NOMO-1 treated with dmso at 0.1 percent for 144 hours (cell line): Measurements from ENCODE around the gene GRIN2C.

Experiments used
- DNase-seq: peaks from one replicate; lab custom pipeline; 2025; ENCODE audit not compliant: unreplicated experiment; lab: John Stamatoyannopoulos, UW

GRIN2C gene

GRCh38 chr17:74822939-74823367 is 36.7 kb downstream of the GRIN2C start:
- no peak for DNase-seq

DNA sequence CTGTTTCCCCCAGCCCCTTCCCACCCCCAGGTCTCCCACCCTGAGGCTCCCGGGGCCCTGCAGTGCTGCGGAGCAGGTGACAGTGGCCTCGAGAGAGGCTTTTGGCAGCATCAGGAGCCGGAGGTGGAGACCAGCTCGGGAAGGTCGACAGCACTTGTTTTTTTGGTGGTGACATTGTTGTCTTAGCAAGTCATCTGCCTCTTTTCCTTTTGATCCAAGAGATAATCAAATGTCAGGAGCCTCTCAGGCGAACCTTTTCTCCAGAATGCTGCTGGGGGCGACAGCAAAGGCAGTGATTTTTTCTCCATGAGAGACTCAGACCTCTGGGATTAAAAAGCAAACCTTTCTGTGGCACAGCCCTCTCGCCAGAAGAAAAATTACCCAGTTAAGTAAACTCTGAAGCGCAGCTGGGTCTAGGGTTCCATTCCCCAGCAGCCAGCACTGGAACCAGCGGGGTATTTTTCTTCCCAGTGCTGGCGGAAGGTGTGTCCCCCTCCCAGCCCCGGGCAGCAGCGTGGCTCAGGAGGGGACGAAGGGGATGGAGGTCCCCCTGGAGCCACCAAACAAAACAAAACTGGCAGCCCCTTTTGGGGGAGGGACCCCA is 37.2 kb downstream of the GRIN2C start:
- no peak for DNase-seq

- no peak for DNase-seq
Measured at GRCh38 chr17:74821655-74822334, 37.9 kb downstream of the GRIN2C start.

DNA sequence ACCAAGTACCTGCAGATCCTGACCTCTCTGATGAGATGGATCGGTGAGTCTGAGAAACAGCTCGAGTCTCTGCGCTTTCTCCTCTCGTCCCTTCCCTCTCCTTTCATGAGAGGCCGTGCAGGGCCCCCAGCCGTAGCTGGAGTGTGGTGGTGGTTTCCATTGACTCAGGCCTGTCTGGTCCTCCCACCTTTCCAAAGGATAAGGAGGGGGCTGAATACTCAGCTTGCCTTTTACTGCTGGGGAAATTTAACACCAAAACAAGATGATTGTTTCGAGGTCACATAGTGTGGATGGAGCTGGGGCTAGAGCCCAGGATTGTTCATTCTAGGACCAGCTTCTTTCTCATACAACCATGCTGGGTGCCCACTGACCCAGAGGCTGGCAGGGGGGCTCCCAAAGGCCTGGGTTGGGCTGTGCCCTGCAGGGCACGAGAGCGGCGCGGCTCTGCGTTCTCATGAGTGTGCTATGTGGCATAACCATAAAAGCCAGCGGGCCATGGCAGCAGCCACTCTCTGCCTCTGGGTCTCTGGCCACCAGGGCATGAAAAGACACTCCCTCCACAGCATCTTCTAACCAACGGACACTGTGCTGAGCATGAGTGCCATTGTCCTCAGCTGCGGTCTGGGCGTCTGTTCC is 39.8 kb downstream of the GRIN2C start:
- DNase-seq, result no peak

GRCh38 chr17:74818291-74818938 is 41.3 kb downstream of the GRIN2C start:
- no peak for DNase-seq

- DNase-seq, result no peak
Measured at GRCh38 chr17:74816905-74817620, 42.6 kb downstream of the GRIN2C start.

- DNase-seq, result no peak
Measured at GRCh38 chr17:74815550-74816370, 43.9 kb downstream of the GRIN2C start.

DNA sequence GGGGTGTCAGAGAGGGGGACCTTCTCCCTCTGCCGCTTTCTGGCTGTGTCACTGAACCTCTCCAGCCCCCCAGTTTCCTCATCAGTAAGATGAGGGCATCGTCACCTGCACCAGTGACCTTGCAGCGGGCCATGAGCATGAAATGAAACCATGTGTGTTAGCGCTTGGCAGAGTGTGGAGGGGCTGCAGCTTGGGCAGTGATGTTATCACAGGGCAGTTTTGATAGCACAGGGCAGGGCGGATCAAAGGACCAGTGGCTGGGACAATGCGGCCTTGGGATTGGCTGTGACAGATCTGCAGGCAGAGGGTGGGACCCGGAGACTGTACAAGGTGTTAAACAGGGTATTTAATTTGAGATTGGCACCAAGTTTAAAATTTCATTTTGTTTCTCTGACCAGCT is 44.6 kb downstream of the GRIN2C start:
- no peak for DNase-seq

DNA sequence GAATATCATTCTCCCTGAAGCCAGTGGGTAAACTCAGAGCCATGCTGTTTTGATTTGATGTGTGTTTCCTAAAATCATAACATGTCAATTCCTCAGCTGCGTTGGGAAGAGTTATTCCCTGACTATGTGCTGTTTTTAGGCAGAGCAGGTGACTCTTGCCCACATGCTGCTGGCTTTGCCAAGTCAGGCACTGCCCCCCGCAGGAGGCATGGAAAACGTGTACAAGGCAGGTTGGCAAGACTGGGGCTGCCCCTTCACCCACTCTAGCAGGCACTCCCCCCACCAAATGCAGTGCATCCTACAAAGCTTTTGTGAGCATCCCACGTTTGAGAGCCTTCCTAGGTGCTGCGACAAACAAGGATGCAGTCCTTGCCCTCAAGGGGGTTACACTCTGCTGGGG is 45.2 kb downstream of the GRIN2C start:
- no peak for DNase-seq

GRCh38 chr17:74812109-74813009 is 47.3 kb downstream of the GRIN2C start:
- DNase-seq, result peak; percentile 18

DNA sequence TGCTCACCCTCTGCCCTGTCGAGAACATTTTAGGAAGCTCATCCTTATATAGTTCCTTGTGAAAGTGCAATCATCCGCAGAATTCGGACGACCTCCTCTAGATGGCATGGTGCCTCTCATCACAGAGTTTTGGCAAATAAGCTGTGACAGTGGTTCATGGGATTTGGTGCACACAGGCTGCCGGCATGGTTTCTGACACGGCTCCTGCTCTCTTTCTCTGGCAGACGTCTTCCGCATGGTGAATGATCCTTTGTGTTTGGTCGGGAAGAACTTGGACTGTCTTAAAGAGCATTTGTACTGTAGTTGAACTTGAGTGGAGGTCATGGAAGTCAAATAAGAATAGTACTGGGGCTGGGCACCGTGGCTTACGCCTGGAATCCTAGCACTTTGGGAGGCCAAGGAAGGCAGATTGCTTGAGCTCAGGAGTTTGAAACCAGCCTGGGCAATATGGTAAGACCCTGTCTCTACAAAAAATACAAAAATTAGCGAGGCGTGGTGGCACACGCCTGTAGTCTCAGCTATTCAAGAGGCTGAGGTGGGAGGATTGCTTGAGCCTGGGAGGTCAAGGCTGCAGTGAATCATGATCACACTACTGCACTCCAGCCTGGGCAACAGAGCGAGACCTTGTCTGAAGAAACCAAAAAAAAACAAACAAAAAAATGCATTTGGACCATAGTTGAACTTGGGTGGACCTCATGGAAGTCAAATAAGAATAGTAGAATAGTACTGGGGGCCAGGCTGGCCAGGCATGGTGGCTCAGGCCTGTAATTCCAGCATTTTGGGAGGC is 48.8 kb downstream of the GRIN2C start:
- no peak for DNase-seq

GRCh38 chr17:74808714-74809430 is 50.8 kb downstream of the GRIN2C start:
- DNase-seq, result no peak

GRCh38 chr17:74807925-74808324 is 51.8 kb downstream of the GRIN2C start:
- no peak for DNase-seq

DNA sequence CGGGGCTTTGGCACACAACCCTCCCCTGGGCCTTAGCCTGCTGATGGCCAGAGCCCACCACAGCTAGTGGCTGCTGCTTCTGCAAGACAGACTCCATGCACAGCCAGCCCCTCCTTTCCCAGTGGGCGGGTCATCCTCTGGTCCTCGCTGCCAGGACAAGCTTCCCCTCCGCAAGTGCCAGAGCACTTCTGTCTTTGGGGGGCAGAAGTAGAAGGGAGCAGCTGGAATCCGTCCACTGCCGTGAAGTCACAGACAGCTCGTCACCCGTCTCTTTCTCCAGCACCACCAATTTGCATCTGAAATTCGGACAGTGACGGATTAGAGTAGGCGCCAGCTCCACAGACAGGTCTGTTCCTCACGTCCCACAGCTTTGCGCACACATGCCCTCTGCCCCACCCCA is 52.2 kb downstream of the GRIN2C start:
- no peak for DNase-seq

DNA sequence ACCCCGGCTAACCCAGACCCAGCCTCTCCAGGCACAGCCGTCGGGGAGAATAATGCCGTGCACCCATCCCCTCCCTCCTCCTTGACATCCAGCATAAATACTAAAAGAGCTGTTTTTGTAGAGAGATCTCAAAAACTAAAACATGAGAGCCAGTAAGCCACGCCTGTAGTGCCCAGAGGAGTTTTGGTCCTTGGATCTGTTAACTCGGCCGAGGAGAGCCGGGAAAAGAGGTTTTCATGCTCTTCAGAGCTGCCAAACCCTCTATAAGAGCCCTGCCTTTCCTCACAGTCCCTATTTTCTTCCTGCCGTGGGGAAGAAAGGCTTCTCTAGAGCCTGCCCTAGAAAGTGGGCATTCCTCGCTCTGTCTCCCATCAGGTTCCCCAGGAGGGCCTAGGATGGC is 53.4 kb downstream of the GRIN2C start:
- DNase-seq, result no peak

GRCh38 chr17:74805591-74805991 is 54.1 kb downstream of the GRIN2C start:
- DNase-seq, result no peak

- DNase-seq, result no peak
Measured at GRCh38 chr17:74804683-74805082, 55.0 kb downstream of the GRIN2C start.

- DNase-seq, result no peak
Measured at GRCh38 chr17:74803971-74804370, 55.7 kb downstream of the GRIN2C start.
